SK-N-MC (cell line): Measurements from ENCODE around the gene RTN4RL1.

ENCODE experiments used
- EZH2 ChIP-seq: fragments of 200-600 bp; sonication (generic); IDR thresholded peaks from one replicate; pipeline ENCODE4 v1.6.1; 2017; ENCODE audit warnings: antibody characterized with exemption
- POLR2AphosphoS5 ChIP-seq: IDR thresholded peaks from 2 replicates; pipeline ENCODE4 v1.6.1; 2012; ENCODE audit warnings: mild to moderate bottlenecking, low read depth, low read length, borderline replicate concordance

GRCh38 chr17:1937461-1937860 lies 87.7 kb downstream of the RTN4RL1 start:
- no peak for TF ChIP-seq EZH2
- TF ChIP-seq POLR2AphosphoS5 = no peak
